HG02763 (cell line): ENCODE data around the gene GAS7.
"Not testable (repeated sequence)": the region's sequence is repeated elsewhere in the genome, so short reads cannot be mapped to it uniquely, and the experiment has no call there.

Source experiments
- ATAC-seq: cut with Tn5 transposase; IDR thresholded peaks from one replicate; pipeline ENCODE4 v1.9.1; 2021; ENCODE audit warnings: mild to moderate bottlenecking, moderate library complexity; ENCODE audit not compliant: unreplicated experiment

The GAS7 gene

GRCh38 chr17:9922012-9922848 lies 276.2 kb downstream of the GAS7 start:
- no peak for ATAC-seq

DNA sequence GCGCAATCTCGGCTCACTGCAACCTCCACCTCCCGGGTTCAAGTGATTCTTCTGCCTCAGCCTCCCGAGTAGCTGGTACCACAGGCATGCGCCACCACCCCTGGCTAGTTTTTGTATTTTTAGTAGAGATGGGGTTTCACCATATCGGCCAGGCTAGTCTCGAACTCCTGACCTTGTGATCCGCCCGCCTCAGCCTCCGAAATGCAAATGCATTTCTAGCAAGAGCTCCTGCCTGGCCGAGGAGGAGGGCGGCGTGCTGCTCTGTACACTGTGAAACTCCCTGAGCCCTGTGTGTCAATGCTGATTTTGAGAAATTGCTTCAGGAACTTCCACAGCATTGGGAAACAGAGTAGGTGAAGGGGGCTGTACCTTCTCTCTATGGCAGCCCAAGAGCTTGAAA lies 277.2 kb downstream of the GAS7 start:
- ATAC-seq = not testable (repeated sequence)

DNA sequence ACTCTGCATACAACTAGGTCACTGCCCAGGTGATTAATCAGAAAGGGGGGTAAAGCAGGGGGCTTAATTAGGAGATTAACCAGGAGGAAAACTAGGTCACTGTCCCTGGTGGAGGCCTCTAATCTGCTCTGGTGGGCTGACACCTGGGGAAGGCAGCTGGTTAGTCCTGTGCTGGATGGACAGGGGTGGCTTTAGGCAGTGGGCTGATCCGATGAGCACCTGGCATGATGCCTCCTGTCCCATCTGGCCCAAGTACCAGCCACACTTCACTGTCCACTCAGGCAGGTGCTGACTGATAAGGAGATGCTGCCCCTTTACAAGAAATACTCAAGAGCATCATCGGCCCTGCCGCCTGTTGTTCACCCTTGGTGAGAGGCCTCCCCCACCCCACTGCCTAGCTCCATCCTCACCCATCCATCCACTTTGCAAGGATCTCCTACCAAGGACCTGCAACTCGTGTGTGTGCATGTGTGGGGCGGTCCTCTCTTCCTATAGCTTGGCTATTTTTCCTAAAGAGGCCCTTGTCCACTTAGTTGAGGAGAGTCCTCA lies 279.5 kb downstream of the GAS7 start:
- no peak for ATAC-seq

- ATAC-seq = no peak
Observed at GRCh38 chr17:9918352-9918751, 280.1 kb downstream of the GAS7 start.

GRCh38 chr17:9917801-9918200 lies 280.6 kb downstream of the GAS7 start:
- no peak for ATAC-seq

- no peak for ATAC-seq
Observed at GRCh38 chr17:9917131-9917530, 281.3 kb downstream of the GAS7 start.

GRCh38 chr17:9916108-9916507 lies 282.3 kb downstream of the GAS7 start:
- ATAC-seq = no peak

- ATAC-seq = no peak
Observed at GRCh38 chr17:9913476-9913875, 284.9 kb downstream of the GAS7 start.

DNA sequence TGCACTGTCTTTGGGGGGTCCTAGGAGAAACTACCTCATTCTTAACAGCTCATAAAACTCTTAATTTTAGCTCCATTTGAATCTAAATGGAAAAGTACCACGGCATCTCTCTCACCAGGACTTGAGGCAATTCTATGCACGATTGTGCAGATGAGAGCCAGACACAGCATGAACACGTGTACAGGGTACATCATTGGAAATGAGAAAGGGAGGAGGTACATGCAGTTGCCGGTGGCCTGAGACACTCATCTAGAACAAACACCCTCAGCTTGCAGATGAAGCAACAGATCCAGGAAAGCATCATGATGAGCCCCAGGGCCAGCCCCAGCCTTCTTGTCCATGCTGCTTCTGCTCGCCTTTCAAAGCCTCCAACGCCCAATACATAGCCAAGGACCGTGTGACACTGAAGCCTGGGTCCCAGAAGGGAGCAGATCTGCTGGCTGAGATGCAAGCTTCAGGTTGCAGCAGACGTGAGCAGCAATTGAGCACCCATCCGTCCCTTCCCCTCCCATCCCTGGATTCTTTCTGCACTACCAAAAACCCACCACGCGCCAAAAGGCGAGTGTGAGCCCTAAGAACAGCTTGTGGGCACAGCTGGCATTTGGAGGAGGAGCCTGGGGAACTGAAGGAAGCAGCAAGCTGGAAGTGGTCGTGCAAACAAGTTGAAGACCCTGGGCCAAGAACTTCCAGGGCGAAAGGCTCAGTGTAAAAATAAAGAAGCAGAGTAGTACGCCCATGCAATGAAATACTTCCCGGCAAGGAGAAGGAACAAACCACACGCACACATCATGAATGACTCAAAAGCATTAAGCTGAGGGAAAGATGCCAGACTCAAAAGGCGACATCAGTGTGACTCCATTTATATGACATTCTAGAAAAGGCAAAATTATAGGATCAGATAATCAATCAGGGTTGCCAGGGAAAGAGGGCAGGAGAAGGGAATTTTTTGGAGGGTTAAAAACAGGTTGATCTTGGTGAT lies 286.0 kb downstream of the GAS7 start:
- ATAC-seq = no peak

DNA sequence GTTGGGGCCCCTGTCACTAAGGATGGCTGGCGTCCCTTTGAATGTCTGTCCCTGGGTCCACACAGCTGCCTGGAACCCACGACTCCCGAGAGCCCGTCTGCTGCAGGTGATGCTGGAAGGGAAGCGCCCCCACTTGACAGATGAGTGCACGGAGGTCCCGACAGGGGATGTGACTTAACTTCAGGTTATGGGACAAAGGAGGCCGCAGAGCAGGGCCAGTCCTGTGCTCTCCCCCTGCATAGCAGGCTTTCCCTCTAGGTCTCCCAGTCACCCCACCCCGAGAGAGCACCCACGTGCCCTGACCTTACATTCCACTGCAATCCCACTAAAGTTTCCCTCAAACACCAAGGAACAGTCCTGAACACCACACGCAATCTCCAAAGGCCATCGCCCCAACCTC lies 287.3 kb downstream of the GAS7 start:
- ATAC-seq = no peak

DNA sequence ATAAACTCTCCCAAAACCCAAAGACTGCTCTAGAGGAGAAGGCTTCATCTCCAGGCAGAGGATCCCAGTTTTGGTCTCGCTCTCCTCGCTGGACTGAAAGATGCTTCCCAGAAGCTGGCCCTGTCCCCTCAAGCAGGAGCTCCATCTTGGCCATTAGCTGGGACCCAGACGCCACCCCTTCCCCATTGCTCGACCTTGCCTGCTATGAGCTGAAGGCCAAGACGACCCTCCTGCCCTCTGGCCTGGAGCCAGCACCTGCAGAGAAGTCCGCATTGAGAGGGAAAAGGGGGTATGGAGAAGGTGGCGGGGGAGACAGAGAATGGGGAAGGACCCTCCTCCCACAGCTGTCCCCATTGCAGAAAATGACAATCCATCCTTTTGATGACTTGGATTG lies 289.8 kb downstream of the GAS7 start:
- ATAC-seq = no peak

DNA sequence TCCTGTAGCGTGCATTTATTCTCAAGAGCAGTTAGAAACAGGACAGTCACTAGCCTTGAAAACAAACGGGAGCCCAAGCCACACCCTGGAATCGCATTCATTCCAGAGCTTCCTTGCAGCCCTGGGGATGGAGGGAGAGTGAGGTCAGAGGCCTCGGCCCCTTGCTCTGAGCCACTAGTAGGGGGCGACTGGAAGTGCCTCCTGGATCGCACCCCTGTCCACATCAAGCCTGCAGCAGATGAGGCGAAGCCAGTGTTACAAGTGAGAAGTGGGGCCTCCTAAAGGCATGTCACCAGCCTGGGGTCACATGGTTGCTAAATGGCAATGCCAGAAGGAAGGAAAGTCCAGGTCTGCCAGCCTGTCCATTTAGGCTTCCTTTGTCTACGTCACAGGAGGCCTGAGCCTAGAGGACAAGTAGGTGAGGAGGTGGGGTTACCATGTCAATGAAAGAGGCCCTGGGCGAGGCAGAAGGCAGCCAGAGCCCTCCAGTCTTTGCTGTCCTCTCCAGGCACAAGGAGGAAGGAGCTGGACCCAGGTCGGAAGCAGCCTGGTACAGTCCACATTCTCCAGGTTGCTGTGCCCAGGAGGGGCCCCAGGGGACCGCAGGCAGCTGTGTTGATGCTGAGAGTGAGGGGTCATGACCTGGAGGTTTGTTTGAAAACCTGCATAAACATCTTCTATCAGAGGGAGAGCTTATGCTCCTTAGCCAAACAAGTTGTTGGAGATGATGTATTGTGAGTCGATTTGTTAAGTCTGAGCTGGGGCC lies 290.3 kb downstream of the GAS7 start:
- no peak for ATAC-seq

DNA sequence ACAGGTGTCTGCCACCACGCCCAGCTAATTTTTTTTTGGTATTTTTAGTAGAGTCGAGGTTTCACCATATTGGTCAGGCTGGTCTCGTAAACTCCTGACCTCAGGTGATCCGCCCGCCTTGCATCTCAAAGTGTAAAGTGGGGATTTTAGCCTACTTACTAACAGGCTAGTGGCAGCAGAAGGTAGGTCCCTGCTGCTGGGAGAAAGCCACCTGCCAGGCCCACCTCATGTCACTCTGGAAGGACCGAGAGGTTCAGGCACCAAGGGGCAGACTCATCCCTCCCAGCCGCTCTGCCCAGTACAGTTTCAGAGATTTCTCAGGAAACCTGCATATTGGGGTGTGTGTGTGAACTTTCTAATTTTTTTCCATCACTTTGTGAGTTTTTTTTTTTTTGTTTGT lies 291.3 kb downstream of the GAS7 start:
- ATAC-seq = no peak

- no peak for ATAC-seq
Observed at GRCh38 chr17:9906616-9907015, 291.8 kb downstream of the GAS7 start.

GRCh38 chr17:9905902-9906301 lies 292.5 kb downstream of the GAS7 start:
- no peak for ATAC-seq

DNA sequence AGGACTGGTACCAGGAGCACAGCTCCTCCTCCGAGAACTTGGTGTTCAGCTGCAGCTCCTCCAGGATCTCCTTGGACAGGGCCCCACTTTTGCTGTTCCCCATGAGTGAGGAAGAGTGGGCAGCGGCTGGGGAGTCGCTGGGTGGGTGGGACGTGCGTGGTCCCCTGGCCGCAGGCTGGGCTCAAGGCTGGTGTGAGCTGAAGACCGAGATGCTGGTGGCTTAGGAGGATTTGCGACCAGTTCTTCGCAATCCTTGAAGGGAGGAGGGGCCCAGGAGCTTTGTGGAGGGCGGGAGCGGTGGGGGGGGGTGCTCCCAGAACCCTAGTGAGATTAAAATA lies 293.4 kb downstream of the GAS7 start, which contains the start of gene RCVRN:
RCVRN (minus strand) TSS at position 194 of the 338 bp plus-strand sequence; CDS start at position 103, 91 bp downstream.
- no peak for ATAC-seq

GRCh38 chr17:9904277-9905077 lies 293.9 kb downstream of the GAS7 start:
- ATAC-seq = no peak

- ATAC-seq = no peak
Observed at GRCh38 chr17:9902120-9902519, 296.3 kb downstream of the GAS7 start.

- ATAC-seq = no peak
Observed at GRCh38 chr17:9900784-9901183, 297.6 kb downstream of the GAS7 start.

GRCh38 chr17:9900044-9900594 lies 298.3 kb downstream of the GAS7 start:
- no peak for ATAC-seq
